GM18499 (cell line): ENCODE measurements around the gene TRIM9.
A peak's percentile ranks its signal among the peaks of the same experiment; 100 is the strongest.

ENCODE experiments used
- ATAC-seq: cut with Tn5 transposase; IDR thresholded peaks from one replicate; pipeline ENCODE4 v1.9.1; 2021; ENCODE audit warnings: moderate number of reproducible peaks; ENCODE audit not compliant: insufficient read depth, unreplicated experiment

TRIM9 gene

GRCh38 chr14:51094901-51095853 lies at the start of gene TRIM9:
Gene TRIM9, minus strand, starts transcription at chr14:51095105. Its CDS starts 166 bp downstream, at chr14:51094939.
- peak; percentile 93 for ATAC-seq

- ATAC-seq, result no peak
Observed at GRCh38 chr14:51140856-51141255, 46.0 kb upstream of the TRIM9 start.

- no peak for ATAC-seq
Observed at GRCh38 chr14:51140338-51140737, 45.4 kb upstream of the TRIM9 start.

GRCh38 chr14:51139121-51139681 lies 44.3 kb upstream of the TRIM9 start:
- ATAC-seq, result no peak

- ATAC-seq, result no peak
Observed at GRCh38 chr14:51138404-51139103, 43.6 kb upstream of the TRIM9 start.

- ATAC-seq, result no peak
Observed at GRCh38 chr14:51131516-51131915, 36.6 kb upstream of the TRIM9 start.

- no peak for ATAC-seq
Observed at GRCh38 chr14:51129130-51129529, 34.2 kb upstream of the TRIM9 start.

- ATAC-seq, result no peak
Observed at GRCh38 chr14:51124029-51124428, 29.1 kb upstream of the TRIM9 start.

- ATAC-seq, result no peak
Observed at GRCh38 chr14:51121096-51121495, 26.2 kb upstream of the TRIM9 start.

- ATAC-seq, result no peak
Observed at GRCh38 chr14:51119411-51120051, 24.6 kb upstream of the TRIM9 start.

GRCh38 chr14:51118993-51119392 lies 24.1 kb upstream of the TRIM9 start:
- ATAC-seq, result no peak

GRCh38 chr14:51117593-51117992 lies 22.7 kb upstream of the TRIM9 start:
- no peak for ATAC-seq

GRCh38 chr14:51116682-51117081 lies 21.8 kb upstream of the TRIM9 start:
- no peak for ATAC-seq

- no peak for ATAC-seq
Observed at GRCh38 chr14:51109651-51110050, 14.7 kb upstream of the TRIM9 start.

GRCh38 chr14:51107801-51108200 lies 12.9 kb upstream of the TRIM9 start:
- no peak for ATAC-seq

GRCh38 chr14:51104467-51104866 lies 9.6 kb upstream of the TRIM9 start:
- ATAC-seq, result no peak

GRCh38 chr14:51097287-51097686 lies 2.4 kb upstream of the TRIM9 start:
- ATAC-seq, result no peak

GRCh38 chr14:51096870-51097269 lies 2.0 kb upstream of the TRIM9 start:
- ATAC-seq, result no peak

- ATAC-seq, result no peak
Observed at GRCh38 chr14:51095854-51096823, 1.2 kb upstream of the TRIM9 start.
